Nucleus accumbens (tissue), 56 donors: ENCODE measurements around the gene ZNF335.
"Not testable (repeated sequence)": the region's sequence is repeated elsewhere in the genome, so short reads cannot be mapped to it uniquely, and the experiment has no call there.

Source experiments
- DNase-seq, 56 donors: peaks; one replicate each; lab custom pipeline; 2025; lab: John Stamatoyannopoulos, UW

Gene ZNF335

GRCh38 chr20:45957021-45957941 lies 14.7 kb downstream of the ZNF335 start:
- no peak for DNase-seq

DNA sequence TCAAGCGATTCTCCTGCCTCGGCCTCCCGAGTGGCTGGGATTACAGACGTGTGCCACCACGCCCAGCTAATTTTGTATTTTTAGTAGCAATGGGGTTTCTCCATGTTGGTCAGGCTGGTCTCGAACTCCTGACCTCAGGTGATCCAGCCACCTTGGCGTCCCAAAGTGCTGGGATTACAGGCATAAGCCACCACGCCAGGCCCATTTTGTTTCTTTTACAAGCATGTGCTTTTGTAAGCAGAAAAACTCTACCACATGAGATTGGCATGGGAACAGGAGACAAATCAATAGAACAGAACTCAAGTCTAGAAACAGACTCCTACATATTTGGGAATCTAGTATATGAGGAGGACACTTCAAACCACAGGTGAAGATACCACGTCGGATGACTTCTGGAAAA lies 15.7 kb downstream of the ZNF335 start:
- DNase-seq = not testable (repeated sequence)

DNA sequence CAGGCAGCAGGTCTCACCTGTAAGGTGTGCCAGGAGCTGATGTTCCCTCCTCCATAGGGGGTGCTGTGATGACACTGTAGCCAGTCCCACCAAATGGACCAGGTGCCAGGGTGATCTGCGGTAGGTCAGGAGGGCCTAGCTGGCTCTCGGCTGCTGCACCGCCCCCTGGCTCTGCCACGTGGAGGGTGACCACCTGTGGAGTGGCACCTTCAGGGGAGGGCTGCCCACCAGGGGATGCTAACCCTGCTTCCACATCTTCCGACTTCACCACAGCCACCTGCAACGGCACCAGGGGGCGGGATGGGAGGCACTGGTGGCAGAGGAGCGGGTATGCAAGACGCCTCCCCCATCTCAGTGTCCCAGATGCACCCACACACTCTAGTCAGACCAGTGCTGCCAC lies 18.3 kb downstream of the ZNF335 start:
- DNase-seq = no peak

DNA sequence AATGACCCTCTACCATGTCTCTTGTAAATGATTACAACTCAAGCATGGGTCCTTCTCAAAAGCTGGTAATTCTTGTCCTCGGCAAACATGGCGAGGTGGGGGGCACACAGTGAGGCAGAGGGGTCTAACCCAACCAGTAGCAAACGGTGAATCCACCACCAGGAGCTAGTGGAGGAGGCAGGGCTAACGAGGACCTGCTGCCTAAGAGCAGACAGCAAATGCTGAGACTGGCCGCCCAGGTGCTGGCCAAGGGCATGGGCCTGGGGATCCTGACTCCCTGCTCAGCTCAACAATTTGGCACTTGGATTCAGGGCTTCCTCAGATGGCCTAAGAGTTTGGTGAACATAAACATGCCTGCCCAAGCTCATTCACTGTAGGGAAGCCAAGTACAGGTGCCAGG lies 19.1 kb downstream of the ZNF335 start:
- no peak for DNase-seq

GRCh38 chr20:45951925-45952834 lies 19.8 kb downstream of the ZNF335 start:
- DNase-seq = no peak

- DNase-seq = no peak
These were observed 21.7 kb downstream of the ZNF335 start for GRCh38 chr20:45950330-45950646.

DNA sequence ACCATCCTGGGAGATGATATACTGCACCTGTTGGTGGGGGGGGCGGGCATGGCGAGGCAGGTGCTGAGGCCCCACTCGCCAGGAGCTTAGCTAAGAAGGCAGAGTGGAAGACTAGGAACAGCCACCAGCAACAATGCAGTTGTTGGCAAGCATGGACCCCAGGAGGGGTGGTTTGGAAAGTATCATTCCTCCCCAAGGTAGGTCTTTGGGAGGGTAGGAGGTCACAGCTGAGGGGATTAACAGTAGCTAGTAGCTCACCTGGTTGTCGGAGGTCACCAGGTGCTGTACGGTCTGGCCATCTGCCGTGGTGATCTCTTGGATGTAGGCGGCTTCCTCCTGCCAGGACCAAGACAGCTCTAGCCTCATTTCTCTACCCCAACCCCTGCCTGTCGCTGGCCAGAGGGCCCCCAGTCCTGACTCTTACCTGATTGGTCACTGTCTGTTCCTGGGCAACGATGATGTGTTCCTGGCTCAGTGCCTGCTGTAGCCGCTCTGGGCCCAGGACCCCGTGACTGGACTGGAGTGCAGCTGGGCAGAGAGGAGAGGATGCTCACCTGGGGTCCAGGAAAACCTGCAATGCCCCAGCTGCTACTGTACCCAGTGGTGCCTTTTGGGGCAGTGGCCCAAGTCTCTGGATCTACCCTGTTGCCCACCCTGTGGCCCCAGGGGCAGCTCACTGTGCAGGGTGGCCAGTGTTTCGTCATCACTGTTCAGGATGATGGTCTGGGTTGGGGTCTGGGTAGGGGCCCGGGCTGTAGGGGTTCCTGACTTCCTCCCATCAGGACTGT lies 22.3 kb downstream of the ZNF335 start:
- DNase-seq = no peak

- DNase-seq = peak in 1 of 56 donors; percentile 22
These were observed 23.1 kb downstream of the ZNF335 start for GRCh38 chr20:45948742-45949541.

DNA sequence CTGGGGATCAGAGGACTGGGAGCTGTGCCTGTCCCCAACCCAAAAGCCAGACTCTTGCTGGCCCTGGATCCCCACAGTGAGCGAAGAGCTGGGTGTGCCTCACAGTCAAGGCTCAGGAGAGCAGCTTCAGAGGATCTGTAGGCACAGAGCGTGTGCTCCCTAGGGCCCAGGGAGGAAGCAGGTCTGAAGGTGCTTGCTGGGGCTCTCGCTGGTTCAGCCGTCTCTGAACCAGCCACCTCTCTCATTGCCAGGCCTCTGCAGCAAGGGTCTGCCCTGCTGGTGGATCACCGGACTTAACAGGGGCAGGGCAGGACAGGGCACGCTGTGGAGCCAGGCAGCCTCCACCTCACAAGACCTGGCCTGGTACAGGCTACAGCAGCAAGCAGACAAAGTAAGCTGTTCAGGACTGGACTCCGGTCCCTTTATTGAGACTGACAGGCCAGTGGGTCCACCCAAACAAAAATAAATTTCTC lies 23.7 kb downstream of the ZNF335 start:
- no peak for DNase-seq

DNA sequence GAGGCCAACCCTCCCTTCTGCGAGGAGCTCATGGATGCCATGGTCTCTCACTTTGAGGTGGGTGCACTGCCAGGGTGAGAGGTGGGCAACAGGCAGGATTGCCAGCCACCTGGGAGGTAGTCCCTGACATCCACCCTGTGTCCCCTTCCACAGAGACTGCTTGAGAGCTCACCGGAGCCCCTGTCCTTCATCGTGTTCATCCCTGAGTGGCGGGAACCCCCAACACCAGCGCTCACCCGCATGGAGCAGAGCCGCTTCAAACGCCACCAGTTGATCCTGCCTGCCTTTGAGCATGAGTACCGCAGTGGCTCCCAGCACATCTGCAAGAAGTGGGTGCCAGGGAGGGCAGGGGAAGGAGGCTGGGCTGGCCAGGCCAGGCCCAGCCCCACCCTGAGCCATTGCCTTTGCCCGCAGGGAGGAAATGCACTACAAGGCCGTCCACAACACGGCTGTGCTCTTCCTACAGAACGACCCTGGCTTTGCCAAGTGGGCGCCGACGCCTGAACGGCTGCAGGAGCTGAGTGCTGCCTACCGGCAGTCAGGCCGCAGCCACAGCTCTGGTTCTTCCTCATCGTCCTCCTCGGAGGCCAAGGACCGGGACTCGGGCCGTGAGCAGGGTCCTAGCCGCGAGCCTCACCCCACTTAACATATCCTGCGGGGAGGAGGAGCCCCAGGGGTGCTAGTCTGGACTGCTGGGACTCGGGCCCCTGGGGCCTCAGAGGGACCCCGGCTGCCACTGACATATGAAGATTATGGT lies 24.7 kb downstream of the ZNF335 start:
- no peak for DNase-seq

DNA sequence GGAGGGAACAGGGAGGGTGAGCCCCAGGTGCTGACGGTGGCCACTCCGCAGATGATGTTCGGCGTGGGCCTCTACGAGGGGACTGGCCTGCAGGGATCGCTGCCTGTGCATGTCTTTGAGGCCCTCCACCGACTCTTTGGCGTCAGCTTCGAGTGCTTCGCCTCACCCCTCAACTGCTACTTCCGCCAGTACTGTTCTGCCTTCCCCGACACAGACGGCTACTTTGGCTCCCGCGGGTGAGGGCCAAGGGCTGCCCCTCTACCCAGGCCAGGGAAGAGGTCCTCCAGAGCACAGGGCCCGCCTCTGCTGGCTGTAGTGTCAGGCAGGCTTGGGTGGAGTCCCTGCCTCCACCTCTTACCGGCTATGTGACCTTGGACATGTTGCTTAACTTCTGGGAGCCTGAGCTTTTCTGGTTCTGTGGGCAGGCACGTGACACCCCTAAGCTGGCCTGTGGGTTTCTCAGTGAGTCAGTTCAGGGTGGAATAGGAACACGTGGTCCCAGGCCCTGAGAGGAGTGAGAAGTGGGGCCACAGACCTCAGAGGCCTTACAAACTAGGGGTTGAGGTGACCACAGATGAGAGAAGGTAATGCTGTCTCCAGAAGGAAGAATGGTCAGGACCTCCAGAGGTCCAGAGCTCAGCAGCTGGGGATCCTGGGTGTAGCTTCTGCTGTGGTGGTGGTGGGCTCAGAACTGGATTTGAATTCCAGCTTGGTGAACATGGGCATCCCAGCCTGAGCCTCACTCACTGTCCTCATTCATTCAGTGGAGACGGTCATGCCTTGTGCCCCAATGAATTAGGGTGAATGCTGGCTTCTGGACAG lies 25.6 kb downstream of the ZNF335 start:
- peak in 2 of 56 donors; percentile 14 to 26 for DNase-seq

GRCh38 chr20:45945678-45946148 lies 26.3 kb downstream of the ZNF335 start:
- no peak for DNase-seq

- DNase-seq = no peak
These were observed 26.9 kb downstream of the ZNF335 start for GRCh38 chr20:45944965-45945677.

DNA sequence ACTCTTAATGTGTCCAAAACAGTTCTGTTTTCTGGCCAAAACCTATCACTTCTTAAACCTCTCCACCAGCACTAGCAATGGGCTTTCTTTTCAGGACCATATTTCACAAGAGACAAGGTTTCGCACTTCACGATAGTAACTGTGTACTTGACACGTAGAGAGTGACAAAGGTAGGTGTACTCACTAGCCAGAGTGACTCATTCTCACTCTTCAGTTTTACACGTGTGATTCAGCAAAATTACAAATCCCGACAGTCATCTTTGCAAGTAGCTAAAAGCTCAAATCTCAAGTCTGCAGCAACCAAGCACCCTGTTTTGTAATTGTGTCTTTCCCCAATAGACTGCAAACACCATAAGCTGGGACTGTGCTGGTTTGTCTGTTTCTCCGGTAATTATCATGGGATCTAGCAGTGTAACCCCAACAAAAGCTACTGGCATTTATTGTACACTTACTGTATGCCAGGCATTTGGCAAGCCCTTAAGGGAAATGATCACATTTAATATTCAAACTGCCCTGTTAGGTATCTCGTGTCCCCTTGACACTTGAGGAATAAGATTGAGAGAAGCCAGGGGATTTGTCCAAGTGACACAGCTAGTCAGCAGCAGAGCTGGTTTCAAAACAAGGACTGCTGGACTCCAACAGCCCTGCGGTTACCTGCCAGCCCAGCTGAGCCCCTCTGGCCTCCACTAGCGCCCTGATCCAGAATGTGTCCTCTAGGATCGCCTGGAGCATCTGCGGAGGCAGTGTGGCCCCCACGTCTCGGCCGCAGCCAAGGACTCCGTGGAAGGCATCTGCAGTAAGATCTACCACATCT lies 27.6 kb downstream of the ZNF335 start:
- DNase-seq = peak in 4 of 56 donors; percentile 23 to 63 (median 38)

DNA sequence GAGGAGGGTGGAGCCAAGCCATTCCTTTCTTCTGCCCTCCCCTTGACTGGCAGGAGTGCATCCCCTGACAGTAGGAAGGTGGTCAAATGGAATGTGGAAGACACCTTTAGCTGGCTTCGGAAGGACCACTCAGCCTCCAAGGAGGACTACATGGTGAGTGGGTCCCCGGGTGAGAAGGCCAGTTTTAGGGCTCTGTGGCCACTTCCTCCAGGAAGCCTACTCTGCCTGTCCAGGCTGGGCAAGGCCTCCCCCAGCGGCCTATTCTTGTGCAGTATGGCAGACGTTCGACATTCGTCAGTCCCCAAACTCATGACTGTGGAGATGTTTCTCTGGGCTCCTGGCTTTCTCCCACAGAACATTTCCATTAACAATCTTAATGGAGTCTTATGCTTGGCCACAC lies 28.4 kb downstream of the ZNF335 start:
- no peak for DNase-seq

DNA sequence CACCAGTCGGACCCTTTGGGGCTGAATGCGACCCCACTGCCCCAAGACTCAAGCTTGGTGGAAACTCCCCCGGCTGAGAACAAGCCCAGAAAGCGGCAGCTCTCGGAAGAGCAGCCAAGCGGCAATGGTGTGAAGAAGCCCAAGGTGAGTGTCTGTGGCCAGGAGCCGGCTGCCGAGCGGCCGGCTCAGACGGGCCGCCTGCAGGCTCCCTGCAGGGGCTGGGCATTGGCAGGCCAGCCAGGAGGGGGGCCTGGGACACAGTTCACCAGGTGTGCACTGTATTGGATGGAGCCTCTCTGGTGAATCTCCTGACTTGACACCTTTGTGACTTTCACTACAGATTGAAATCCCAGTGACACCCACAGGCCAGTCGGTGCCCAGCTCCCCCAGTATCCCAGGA lies 31.5 kb downstream of the ZNF335 start:
- no peak for DNase-seq
